Parathyroid adenoma (tissue), 2 donors: ENCODE data around the gene VSIG10L2.

Experiments used
- H2AFZ ChIP-seq: fragments of 300-600 bp; sonication (generic); one replicate; pipeline ENCODE4 v1.7.0; 2017; ENCODE audit warnings: antibody characterized with exemption, mild to moderate bottlenecking
- H3K27ac ChIP-seq: fragments of 300-600 bp; sonication (generic); one replicate; pipeline ENCODE4 v1.7.0; 2017
- H3K27me3 ChIP-seq: fragments of 300-600 bp; sonication (generic); one replicate; pipeline ENCODE4 v1.7.0; 2017; ENCODE audit warnings: low read length; ENCODE audit not compliant: control insufficient read depth, insufficient read depth
- H3K36me3 ChIP-seq: fragments of 300-600 bp; sonication (generic); one replicate; pipeline ENCODE4 v1.7.0; 2017; ENCODE audit warnings: low read length; ENCODE audit not compliant: control insufficient read depth, insufficient read depth
- H3K4me1 ChIP-seq: fragments of 300-600 bp; sonication (generic); one replicate; pipeline ENCODE4 v1.7.0; 2017; ENCODE audit warnings: control low read depth
- H3K4me2 ChIP-seq: fragments of 300-600 bp; sonication (generic); one replicate; pipeline ENCODE4 v1.7.0; 2017; ENCODE audit warnings: low read length
- H3K4me3 ChIP-seq: fragments of 300-600 bp; sonication (generic); one replicate; pipeline ENCODE4 v1.7.0; 2017; ENCODE audit warnings: low read depth, low read length
- H3K79me2 ChIP-seq: fragments of 300-600 bp; sonication (generic); one replicate; pipeline ENCODE4 v1.7.0; 2017; ENCODE audit warnings: control low read depth
- H3K9ac ChIP-seq: fragments of 300-600 bp; sonication (generic); one replicate; pipeline ENCODE4 v1.7.0; 2017; ENCODE audit warnings: mild to moderate bottlenecking
- H3K9me3 ChIP-seq: fragments of 300-600 bp; sonication (generic); one replicate; pipeline ENCODE4 v1.7.0; 2017; ENCODE audit warnings: low read length; ENCODE audit not compliant: control insufficient read depth
- TF ChIP-seq, protein P1 (sequence below): fragments of 300-600 bp; sonication (generic); IDR thresholded peaks from one replicate; pipeline ENCODE4 v1.7.0; 2017; ENCODE audit warnings: antibody characterized with exemption, mild to moderate bottlenecking
- donor health status: primary hyperparathyroidism.

VSIG10L2 gene

GRCh38 chr11:125945797-125946520, at the start of gene VSIG10L2:
TSS of gene VSIG10L2 (plus strand) at chr11:125946044. CDS start at chr11:125946056, 12 bp downstream.
- H3K4me1 ChIP-seq: no peaks in the 10 kb centered on the region
- TF ChIP-seq, protein P1, sequence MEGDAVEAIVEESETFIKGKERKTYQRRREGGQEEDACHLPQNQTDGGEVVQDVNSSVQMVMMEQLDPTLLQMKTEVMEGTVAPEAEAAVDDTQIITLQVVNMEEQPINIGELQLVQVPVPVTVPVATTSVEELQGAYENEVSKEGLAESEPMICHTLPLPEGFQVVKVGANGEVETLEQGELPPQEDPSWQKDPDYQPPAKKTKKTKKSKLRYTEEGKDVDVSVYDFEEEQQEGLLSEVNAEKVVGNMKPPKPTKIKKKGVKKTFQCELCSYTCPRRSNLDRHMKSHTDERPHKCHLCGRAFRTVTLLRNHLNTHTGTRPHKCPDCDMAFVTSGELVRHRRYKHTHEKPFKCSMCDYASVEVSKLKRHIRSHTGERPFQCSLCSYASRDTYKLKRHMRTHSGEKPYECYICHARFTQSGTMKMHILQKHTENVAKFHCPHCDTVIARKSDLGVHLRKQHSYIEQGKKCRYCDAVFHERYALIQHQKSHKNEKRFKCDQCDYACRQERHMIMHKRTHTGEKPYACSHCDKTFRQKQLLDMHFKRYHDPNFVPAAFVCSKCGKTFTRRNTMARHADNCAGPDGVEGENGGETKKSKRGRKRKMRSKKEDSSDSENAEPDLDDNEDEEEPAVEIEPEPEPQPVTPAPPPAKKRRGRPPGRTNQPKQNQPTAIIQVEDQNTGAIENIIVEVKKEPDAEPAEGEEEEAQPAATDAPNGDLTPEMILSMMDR: no peak
- no peak within 1 kb of the TSS for H3K9ac ChIP-seq
- H3K27ac ChIP-seq: no peak within 1 kb of the TSS
- H3K9me3 ChIP-seq: no peaks in the 10 kb centered on the region
- no peaks in the 10 kb centered on the region for H3K79me2 ChIP-seq
- no peak within 1 kb of the TSS for H3K4me2 ChIP-seq
- no peak within 1 kb of the TSS for H2AFZ ChIP-seq
- no peaks in the 10 kb centered on the region for H3K36me3 ChIP-seq
- no peak within 1 kb of the TSS for H3K4me3 ChIP-seq
- H3K27me3 ChIP-seq: no peaks in the 10 kb centered on the region

- H3K4me1 ChIP-seq: no peaks in the 10 kb centered on the region
- no peak overlapping the region for H3K27ac ChIP-seq
- no peak overlapping the region for H3K4me3 ChIP-seq
- H3K79me2 ChIP-seq: peaks cover 3% of the 10 kb centered on the region
- H2AFZ ChIP-seq: no peak overlapping the region
- no peak overlapping the region for H3K4me2 ChIP-seq
- no peak overlapping the region for H3K9ac ChIP-seq
- H3K27me3 ChIP-seq: no peaks in the 10 kb centered on the region
- H3K36me3 ChIP-seq: no peaks in the 10 kb centered on the region
- H3K9me3 ChIP-seq: no peaks in the 10 kb centered on the region
- TF ChIP-seq, protein P1: no peak
Measured at GRCh38 chr11:125901872-125902271, 44.0 kb upstream of the VSIG10L2 start.

DNA sequence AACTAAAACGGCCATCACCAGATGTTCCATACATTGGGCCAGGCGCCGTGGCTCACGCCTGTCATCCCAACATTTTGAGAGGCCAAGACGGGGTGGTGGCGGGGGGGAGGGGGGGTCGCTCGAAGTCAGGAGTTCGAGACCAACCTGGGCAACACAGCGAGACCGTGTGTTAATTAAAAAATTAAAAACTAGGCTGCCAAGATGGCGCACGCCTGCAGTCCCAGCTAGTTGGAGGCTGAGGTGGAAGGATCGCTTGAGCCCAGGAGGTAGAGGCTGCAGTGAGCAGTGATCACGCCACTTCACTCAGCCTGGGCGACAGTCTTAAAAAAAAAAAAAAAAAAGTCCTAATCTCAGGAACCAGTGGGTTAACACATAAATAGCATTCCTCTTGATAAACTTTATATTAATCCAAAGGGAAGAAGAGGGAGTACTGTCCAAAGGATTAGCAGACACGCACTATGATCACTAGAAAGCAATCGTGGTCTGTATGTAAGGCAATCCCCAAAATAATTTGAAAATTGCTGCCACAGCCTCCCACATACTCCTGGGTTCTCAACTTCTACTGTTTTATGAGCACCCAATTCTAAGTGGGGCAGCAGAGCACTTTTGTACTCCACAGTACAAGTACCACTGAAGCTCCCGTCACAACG, 43.4 kb upstream of the VSIG10L2 start:
- H3K79me2 ChIP-seq: peaks cover 3% of the 10 kb centered on the region
- H3K27ac ChIP-seq: peak overlapping the region; percentile 80
- no peaks in the 10 kb centered on the region for H3K36me3 ChIP-seq
- H3K4me2 ChIP-seq: peak overlapping the region; percentile 70
- no peaks in the 10 kb centered on the region for H3K4me1 ChIP-seq
- TF ChIP-seq, protein P1: no peak
- H2AFZ ChIP-seq: peak overlapping the region; percentile 81
- no peaks in the 10 kb centered on the region for H3K27me3 ChIP-seq
- peak overlapping the region; percentile 63 for H3K4me3 ChIP-seq
- no peaks in the 10 kb centered on the region for H3K9me3 ChIP-seq
- H3K9ac ChIP-seq: no peak overlapping the region

DNA sequence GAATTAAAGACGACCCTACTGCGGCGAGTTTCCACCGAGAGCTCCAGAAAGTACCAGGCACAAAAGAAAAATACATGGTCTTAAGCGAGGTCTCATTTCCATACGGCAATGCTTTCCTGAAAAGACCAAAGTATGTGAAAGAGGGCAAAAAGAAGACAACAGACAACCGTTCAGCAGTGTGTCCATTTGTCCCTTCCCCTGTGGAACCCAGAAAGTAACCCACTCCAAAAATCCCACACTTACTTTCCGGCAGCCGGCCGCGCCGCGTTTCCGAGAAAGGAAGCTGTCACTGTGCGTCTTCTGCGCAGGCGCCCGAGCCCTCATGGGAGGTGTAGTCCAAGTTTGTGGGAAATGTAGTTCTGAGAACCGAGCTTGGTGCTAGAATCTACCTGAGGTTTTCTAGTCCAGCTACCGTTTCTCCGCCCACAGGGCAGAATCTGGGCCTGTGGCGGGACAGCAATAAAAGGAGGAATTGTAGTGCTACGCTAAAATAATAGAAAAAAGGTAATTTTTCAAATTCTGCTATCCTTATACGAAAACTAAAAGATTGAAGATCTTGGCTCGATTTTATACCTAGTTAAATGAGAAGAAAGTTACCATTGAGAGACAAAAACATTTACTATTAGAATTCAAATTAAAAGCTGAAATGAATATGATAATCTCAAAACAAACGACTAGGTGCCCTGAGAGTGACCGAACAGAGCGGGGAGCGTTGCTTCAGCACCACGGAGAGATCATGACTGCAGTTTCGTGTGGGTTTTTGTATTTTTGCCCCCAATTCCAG, 42.7 kb upstream of the VSIG10L2 start, which contains the start of gene PUS3:
Gene PUS3, minus strand, starts transcription at position 280 of the 784 bp plus-strand sequence. CDS start 6,922 bp downstream, outside the sequence.
- peaks cover 3% of the 10 kb centered on the region for H3K79me2 ChIP-seq

More for the DNA sequence above, 42.7 kb upstream of the VSIG10L2 start, which contains the start of gene PUS3:
- peak within 1 kb of the TSS; percentile 63 for H3K4me3 ChIP-seq
- no peaks in the 10 kb centered on the region for H3K9me3 ChIP-seq
- H3K9ac ChIP-seq: no peak within 1 kb of the TSS
- peak within 1 kb of the TSS; percentile 70 for H3K4me2 ChIP-seq
- peak within 1 kb of the TSS; percentile 81 for H2AFZ ChIP-seq
- TF ChIP-seq, protein P1: no peak
- H3K36me3 ChIP-seq: no peaks in the 10 kb centered on the region
- no peaks in the 10 kb centered on the region for H3K27me3 ChIP-seq
- H3K4me1 ChIP-seq: no peaks in the 10 kb centered on the region
- H3K27ac ChIP-seq: peak within 1 kb of the TSS; percentile 80
